GM23338 (cell line): ENCODE measurements around the gene ZDHHC1.

ENCODE experiments used
- CTCF ChIP-seq, 2 experiments: fragments of 200-600 bp in 1 of 2; sonication (generic) in 1 of 2; conservative IDR thresholded peaks; 2 replicates each; pipeline versions ENCODE4 v1.5.1 to v1.6.1; 2016 to 2017; ENCODE audit warnings: antibody characterized with exemption in 2 of 2, low read depth in 2 of 2, mild to moderate bottlenecking in 2 of 2, moderate library complexity in 1 of 2
- JUNB ChIP-seq: IDR thresholded peaks from one replicate; pipeline ENCODE4 v1.6.1; 2016; ENCODE audit warnings: antibody characterized with exemption; ENCODE audit not compliant: unreplicated experiment
- NANOG ChIP-seq: IDR thresholded peaks from 2 replicates; pipeline ENCODE4 v1.6.1; 2016; ENCODE audit warnings: antibody characterized with exemption, borderline replicate concordance
- POLR2AphosphoS5 ChIP-seq: IDR thresholded peaks from 2 replicates; pipeline ENCODE4 v1.6.1; 2016; ENCODE audit warnings: antibody characterized with exemption, low read depth
- ZNF331 ChIP-seq: fragments of 250-450 bp; sonication (Bioruptor Pico); IDR thresholded peaks from 2 replicates; pipeline ENCODE4 v1.5.0; 2020; ENCODE audit warnings: low read depth, mild to moderate bottlenecking, moderate library complexity

GRCh38 chr16:67406111-67406971 is 9.9 kb downstream of the ZDHHC1 start:
- no peak for TF ChIP-seq JUNB
- TF ChIP-seq CTCF (conservative IDR thresholded peaks at IDR 0.05; ENCODE audit: low read depth in 2 of 2): no peak
- TF ChIP-seq POLR2AphosphoS5: no peak
- no peak for TF ChIP-seq ZNF331
- TF ChIP-seq NANOG: no peak
